NCI-H526 treated with DMSO at 0.1 percent for 48 hours (cell line): ENCODE results near the gene RYR3.

Experiments
- DNase-seq: peaks from one replicate; lab custom pipeline; 2025; lab: John Stamatoyannopoulos, UW

Gene RYR3

GRCh38 chr15:33506781-33507296 is 196.1 kb downstream of the RYR3 start:
- no peak for DNase-seq

- no peak for DNase-seq
Observed at GRCh38 chr15:33508703-33509102, 197.9 kb downstream of the RYR3 start.

- DNase-seq = no peak
Observed at GRCh38 chr15:33515121-33515520, 204.4 kb downstream of the RYR3 start.

GRCh38 chr15:33516563-33516962 is 205.8 kb downstream of the RYR3 start:
- DNase-seq = no peak

- no peak for DNase-seq
Observed at GRCh38 chr15:33517944-33518343, 207.2 kb downstream of the RYR3 start.

- no peak for DNase-seq
Observed at GRCh38 chr15:33518421-33518820, 207.7 kb downstream of the RYR3 start.

GRCh38 chr15:33524274-33524673 is 213.5 kb downstream of the RYR3 start:
- no peak for DNase-seq

GRCh38 chr15:33526532-33526931 is 215.8 kb downstream of the RYR3 start:
- no peak for DNase-seq

GRCh38 chr15:33533197-33533596 is 222.4 kb downstream of the RYR3 start:
- no peak for DNase-seq

- no peak for DNase-seq
Observed at GRCh38 chr15:33534642-33535041, 223.9 kb downstream of the RYR3 start.

- no peak for DNase-seq
Observed at GRCh38 chr15:33535135-33535534, 224.4 kb downstream of the RYR3 start.

- DNase-seq = no peak
Observed at GRCh38 chr15:33539825-33540573, 229.2 kb downstream of the RYR3 start.

- DNase-seq = no peak
Observed at GRCh38 chr15:33543957-33544356, 233.2 kb downstream of the RYR3 start.

- no peak for DNase-seq
Observed at GRCh38 chr15:33545866-33546265, 235.1 kb downstream of the RYR3 start.

- DNase-seq = no peak
Observed at GRCh38 chr15:33547876-33548275, 237.1 kb downstream of the RYR3 start.

GRCh38 chr15:33551860-33552259 is 241.1 kb downstream of the RYR3 start:
- DNase-seq = no peak

- DNase-seq = no peak
Observed at GRCh38 chr15:33553157-33553556, 242.4 kb downstream of the RYR3 start.

- DNase-seq = no peak
Observed at GRCh38 chr15:33559207-33559890, 248.6 kb downstream of the RYR3 start.

- no peak for DNase-seq
Observed at GRCh38 chr15:33561407-33561806, 250.6 kb downstream of the RYR3 start.

- no peak for DNase-seq
Observed at GRCh38 chr15:33561967-33562366, 251.2 kb downstream of the RYR3 start.

- DNase-seq = no peak
Observed at GRCh38 chr15:33565094-33565493, 254.3 kb downstream of the RYR3 start.

- DNase-seq = no peak
Observed at GRCh38 chr15:33567652-33568051, 256.9 kb downstream of the RYR3 start.

GRCh38 chr15:33569036-33569435 is 258.3 kb downstream of the RYR3 start:
- no peak for DNase-seq
